ENCODE measurements around the gene STK39. TPM values are rescaled to one million over a fixed set of nuclear protein-coding genes. Genes with fewer than 3 reads are reported as not detected.
A peak's percentile ranks its signal among the peaks of the same experiment; 100 is the strongest.

STK39 gene
- total RNA-seq, 2 experiments from 2014 or later = 17.7 to 41.1 TPM

GRCh38 chr2:168136392-168136977, 110.9 kb downstream of the STK39 start:
- Histone ChIP-seq H3K9me2 (ENCODE audit: insufficient read depth, low read length) (no peaks in the 10 kb centered on the region), H3K27ac (ENCODE audit: low read depth, low read length, poor library complexity, severe bottlenecking) (no peak overlapping the region), H3K4me1 (ENCODE audit: insufficient read depth, low read length, poor library complexity, severe bottlenecking) (peaks cover 19% of the 10 kb centered on the region), H3K4me3 (ENCODE audit: low read depth, low read length, poor library complexity, severe bottlenecking) (no peak overlapping the region), H2AFZ (ENCODE audit: low read length) (no peak overlapping the region), H3K36me3 (ENCODE audit: insufficient read depth, low read length) (peaks cover 37% of the 10 kb centered on the region), H4K20me1 (ENCODE audit: insufficient read depth, low read length) (no peaks in the 10 kb centered on the region), H3K9me3 (ENCODE audit: low read length) (no peaks in the 10 kb centered on the region), H3K79me2 (ENCODE audit: insufficient read depth, low read depth, low read length) (no peaks in the 10 kb centered on the region), H3K4me2 (ENCODE audit: low read length) (no peak overlapping the region)
- TF ChIP-seq CTCF (conservative IDR thresholded peaks at IDR 0.05; ENCODE audit: low read length) (peak; percentile 80), EZH2phosphoT487 (IDR thresholded peaks at IDR 0.05; ENCODE audit: borderline replicate concordance, low read depth, low read length) (no peak)
- intact Hi-C loops (cut with micrococcal nuclease; ENCODE audit: unreplicated experiment) = loop anchor here (5.0 kb wide), 2 partner anchors 111 to 201 kb away; partner anchors contain the start of gene STK39
- no TSS peak for BruUV-seq (replicated peaks)
- CTCF ChIA-PET (ENCODE audit: unreplicated experiment) = no interaction called here
- POLR2A ChIA-PET = interaction anchor here (0.6 kb wide), 1 partner anchor 136 kb away, joined by 3 read pairs; no protein-coding TSS in a partner anchor
- DNase-seq (ENCODE audit: low spot score) = peak; percentile 53

- Histone ChIP-seq H3K4me3 (ENCODE audit: low read depth, low read length, poor library complexity, severe bottlenecking) (no peak overlapping the region), H4K20me1 (ENCODE audit: insufficient read depth, low read length) (no peaks in the 10 kb centered on the region), H3K79me2 (ENCODE audit: insufficient read depth, low read depth, low read length) (no peaks in the 10 kb centered on the region), H3K36me3 (ENCODE audit: insufficient read depth, low read length) (peaks cover 40% of the 10 kb centered on the region), H3K27ac (ENCODE audit: low read depth, low read length, poor library complexity, severe bottlenecking) (no peak overlapping the region), H2AFZ (ENCODE audit: low read length) (no peak overlapping the region), H3K4me2 (ENCODE audit: low read length) (no peak overlapping the region), H3K4me1 (ENCODE audit: insufficient read depth, low read length, poor library complexity, severe bottlenecking) (peaks cover 19% of the 10 kb centered on the region), H3K9me2 (ENCODE audit: insufficient read depth, low read length) (no peaks in the 10 kb centered on the region), H3K9me3 (ENCODE audit: low read length) (no peaks in the 10 kb centered on the region)
- ChIA-PET CTCF (ENCODE audit: unreplicated experiment) (no interaction called here), POLR2A (interaction anchor here (0.6 to 0.9 kb wide), 3 partner anchors 31 to 430 kb away, joined by 3 read pairs; no protein-coding TSS in a partner anchor)
- BruUV-seq (replicated peaks) = no TSS peak
- no peak for TF ChIP-seq CTCF (conservative IDR thresholded peaks at IDR 0.05; ENCODE audit: low read length)
- DNase-seq (ENCODE audit: low spot score) = no peak
- intact Hi-C loops (cut with micrococcal nuclease; ENCODE audit: unreplicated experiment) = loop anchor here (5.0 kb wide), 2 partner anchors 112 to 202 kb away; partner anchors contain the start of gene STK39
Observed at GRCh38 chr2:168135630-168136029, 111.8 kb downstream of the STK39 start.

- H3K9me3 ChIP-seq (ENCODE audit: low read length) = no peaks in the 10 kb centered on the region
- H3K9me2 ChIP-seq (ENCODE audit: insufficient read depth, low read length) = no peaks in the 10 kb centered on the region
- H3K27ac ChIP-seq (ENCODE audit: low read depth, low read length, poor library complexity, severe bottlenecking) = no peak overlapping the region
- intact Hi-C loops (cut with micrococcal nuclease; ENCODE audit: unreplicated experiment) = loop anchor here (5.0 kb wide), 2 partner anchors 112 to 202 kb away; partner anchors contain the start of gene STK39
- no peak for DNase-seq (ENCODE audit: low spot score)
- H3K36me3 ChIP-seq (ENCODE audit: insufficient read depth, low read length) = peaks cover 38% of the 10 kb centered on the region
- no peak overlapping the region for H2AFZ ChIP-seq (ENCODE audit: low read length)
- no peaks in the 10 kb centered on the region for H3K79me2 ChIP-seq (ENCODE audit: insufficient read depth, low read depth, low read length)
- POLR2A ChIA-PET = interaction anchor here (0.9 kb wide), 1 partner anchor 30 kb away, joined by 3 read pairs; no protein-coding TSS in a partner anchor
- H3K4me1 ChIP-seq (ENCODE audit: insufficient read depth, low read length, poor library complexity, severe bottlenecking) = peaks cover 19% of the 10 kb centered on the region
- BruUV-seq (replicated peaks) = no TSS peak
- TF ChIP-seq EZH2phosphoT487 (IDR thresholded peaks at IDR 0.05; ENCODE audit: borderline replicate concordance, low read depth, low read length) (no peak), CTCF (conservative IDR thresholded peaks at IDR 0.05; ENCODE audit: low read length) (no peak)
- H3K4me2 ChIP-seq (ENCODE audit: low read length) = no peak overlapping the region
- H4K20me1 ChIP-seq (ENCODE audit: insufficient read depth, low read length) = no peaks in the 10 kb centered on the region
- CTCF ChIA-PET (ENCODE audit: unreplicated experiment) = no interaction called here
- no peak overlapping the region for H3K4me3 ChIP-seq (ENCODE audit: low read depth, low read length, poor library complexity, severe bottlenecking)
Observed at GRCh38 chr2:168135121-168135520, 112.3 kb downstream of the STK39 start.
